Activated CD4-positive, alpha-beta T cell treated with anti-CD3 and anti-CD28 coated beads, Interleukin-2, Interleukin-4, amounts not matched to agents 100 ng/mL and 50 ng/mL, durations not matched to agents 16 hours and 8 hours (primary cell): ENCODE data around the gene TCFL5.
A peak's percentile ranks its signal among the peaks of the same experiment; 100 is the strongest.

ENCODE experiments used
- DNase-seq: peaks from one replicate; pipeline ENCODE4 v3.0.0-alpha.2; 2020; ENCODE audit warnings: low spot score

The TCFL5 gene

DNA sequence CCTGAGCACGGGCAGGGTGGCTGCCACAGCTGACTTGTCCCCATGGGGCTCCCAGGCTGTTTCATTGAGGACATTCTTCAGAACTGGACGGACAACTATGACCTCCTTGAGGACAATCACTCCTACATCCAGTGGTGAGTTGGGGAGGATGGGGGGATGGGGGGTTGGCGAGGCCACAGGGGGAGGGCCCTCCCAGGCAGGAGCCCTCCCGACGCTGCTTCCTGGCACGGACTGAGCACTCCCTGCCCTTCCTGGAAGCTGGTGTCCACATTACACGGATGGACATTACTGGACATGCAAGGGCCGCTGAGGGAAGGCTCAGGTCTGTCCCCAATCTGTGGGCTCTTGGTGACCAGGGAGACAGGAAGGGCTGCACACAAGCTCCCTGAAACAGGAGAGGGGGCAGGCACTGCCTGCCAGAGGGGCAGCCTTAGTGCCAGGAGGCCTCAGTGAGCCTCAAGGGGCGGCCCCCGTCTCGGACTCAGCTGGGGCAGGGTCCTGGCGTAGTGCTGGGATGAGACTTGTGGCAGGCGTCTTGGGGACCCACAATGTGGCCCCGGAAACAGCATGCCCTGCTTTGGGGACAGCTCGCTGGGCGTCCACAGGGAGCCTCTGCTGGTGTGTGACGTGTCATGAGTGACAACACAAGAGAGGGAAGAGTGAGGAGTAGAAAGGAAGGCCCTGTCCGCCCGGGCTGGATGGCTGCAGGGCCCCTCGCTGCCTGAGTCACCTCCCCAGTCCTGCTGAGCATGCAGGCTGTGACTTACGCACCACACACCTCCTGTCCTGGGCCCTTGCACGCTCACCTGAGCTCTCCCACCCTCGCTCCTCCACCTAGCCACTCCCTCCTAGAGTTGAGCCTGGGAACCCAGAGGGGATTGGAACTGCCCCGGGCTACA is 51.8 kb downstream of the TCFL5 start:
- no peak for DNase-seq

GRCh38 chr20:62808211-62808865 is 53.3 kb downstream of the TCFL5 start:
- DNase-seq = peak; percentile 71

- DNase-seq = no peak
These were observed 54.0 kb downstream of the TCFL5 start for GRCh38 chr20:62807444-62808210.

GRCh38 chr20:62806383-62807050 is 55.1 kb downstream of the TCFL5 start:
- DNase-seq = no peak

GRCh38 chr20:62805711-62806382 is 55.8 kb downstream of the TCFL5 start:
- no peak for DNase-seq

DNA sequence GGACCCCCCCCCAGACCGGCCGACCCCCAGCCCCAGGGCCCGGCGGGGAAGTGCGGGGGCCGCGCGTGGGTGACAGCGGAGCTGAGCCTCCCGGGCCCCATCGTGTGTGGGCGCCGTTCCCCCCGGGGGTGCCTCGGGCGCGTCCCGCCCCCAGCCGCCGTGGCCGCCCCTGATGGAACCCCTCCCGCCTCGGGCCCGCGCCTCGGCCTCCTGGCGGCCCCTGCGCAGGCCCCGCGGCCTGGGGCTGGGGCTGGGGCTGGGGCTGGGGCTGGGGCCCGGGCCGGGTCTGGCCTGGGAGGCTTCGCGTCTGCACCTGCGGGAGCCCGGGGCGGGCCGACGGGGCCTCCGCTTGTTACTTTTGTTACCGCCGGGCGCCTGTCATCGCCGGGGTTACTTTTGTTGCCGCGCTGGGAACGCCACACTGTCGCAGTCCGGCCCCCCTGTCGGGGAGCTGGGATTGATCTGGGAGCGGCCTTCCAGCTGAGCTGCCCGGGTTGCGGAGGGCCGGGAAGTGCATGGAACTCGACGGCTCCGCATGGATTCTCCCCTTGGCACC is 56.4 kb downstream of the TCFL5 start:
- no peak for DNase-seq

- peak; percentile 62 for DNase-seq
These were observed 56.9 kb downstream of the TCFL5 start, which contains the start of gene OGFR for GRCh38 chr20:62804627-62805154. Gene OGFR, plus strand, starts transcription at chr20:62804835. Its CDS starts 25 bp downstream, at chr20:62804860.

DNA sequence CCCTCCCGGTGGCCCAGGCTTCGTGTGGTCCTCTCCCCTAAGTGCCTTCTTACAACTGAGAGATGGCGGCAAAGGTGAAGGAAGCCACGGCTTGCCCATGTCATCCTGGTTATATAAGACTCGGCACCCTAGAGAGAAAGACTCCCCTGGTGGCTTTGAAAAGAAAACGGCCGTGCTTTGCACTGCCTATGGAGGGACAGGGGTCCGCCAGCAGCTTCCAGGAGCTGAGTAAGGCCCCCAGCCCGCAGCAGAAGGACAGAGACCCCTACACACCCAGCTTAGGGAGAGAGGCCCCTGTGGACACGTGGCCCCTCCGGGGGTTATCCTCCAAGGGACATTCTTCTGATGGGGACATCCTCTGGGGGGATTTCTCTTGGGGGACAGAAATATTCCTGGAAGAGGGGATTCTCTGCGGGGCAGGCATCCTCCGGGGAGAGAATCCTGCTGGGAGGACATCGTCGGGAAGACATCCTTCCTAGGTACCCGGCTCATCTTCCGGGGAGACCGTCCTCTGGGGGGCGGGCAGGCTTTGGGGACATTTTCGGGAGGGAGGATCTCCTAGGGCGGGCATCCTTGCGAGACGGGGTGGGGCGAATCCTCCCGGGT is 57.5 kb downstream of the TCFL5 start:
- no peak for DNase-seq

GRCh38 chr20:62802026-62802712 is 59.5 kb downstream of the TCFL5 start:
- DNase-seq = no peak

DNA sequence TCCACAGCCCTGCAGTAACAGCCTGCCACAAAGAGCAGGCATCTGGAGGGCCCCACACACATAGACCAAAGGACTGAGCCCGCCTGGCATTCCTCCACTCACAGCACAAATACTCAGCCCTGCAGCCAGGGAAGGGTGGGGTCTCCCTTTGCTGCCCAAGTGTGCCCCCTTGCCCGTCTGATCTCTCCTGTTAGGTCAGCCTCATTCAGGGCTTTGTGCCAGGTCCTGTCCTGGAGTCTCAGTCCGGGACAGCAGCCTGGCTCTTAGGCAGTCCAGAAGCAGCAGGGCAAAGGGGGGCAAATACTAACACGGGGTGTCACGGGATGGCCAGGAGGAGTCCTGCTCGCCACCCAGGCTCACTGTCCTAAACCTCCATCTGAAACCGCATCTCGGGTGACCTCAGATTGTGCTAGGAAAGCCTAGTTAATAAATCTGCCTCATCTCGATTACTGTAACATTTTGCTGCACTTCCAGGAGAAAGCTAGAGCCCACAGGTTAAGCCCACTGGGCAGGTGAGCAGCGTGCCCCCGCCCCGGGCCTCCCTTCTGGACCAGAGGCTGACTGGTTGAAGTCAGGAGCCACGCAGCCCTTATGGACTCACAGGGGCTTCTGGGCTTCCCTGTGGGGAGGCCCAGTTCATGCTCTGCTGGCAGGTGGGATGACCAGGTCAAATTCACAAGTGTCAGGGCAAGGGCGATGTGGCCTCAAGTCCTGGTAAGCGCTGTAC is 60.2 kb downstream of the TCFL5 start:
- no peak for DNase-seq

GRCh38 chr20:62800314-62801259 is 61.0 kb downstream of the TCFL5 start:
- DNase-seq = no peak

- DNase-seq = no peak
These were observed 61.7 kb downstream of the TCFL5 start for GRCh38 chr20:62799873-62800272.

GRCh38 chr20:62799459-62799858 is 62.2 kb downstream of the TCFL5 start:
- no peak for DNase-seq

GRCh38 chr20:62799036-62799435 is 62.6 kb downstream of the TCFL5 start:
- DNase-seq = no peak

GRCh38 chr20:62797671-62798532 is 63.7 kb downstream of the TCFL5 start:
- no peak for DNase-seq

DNA sequence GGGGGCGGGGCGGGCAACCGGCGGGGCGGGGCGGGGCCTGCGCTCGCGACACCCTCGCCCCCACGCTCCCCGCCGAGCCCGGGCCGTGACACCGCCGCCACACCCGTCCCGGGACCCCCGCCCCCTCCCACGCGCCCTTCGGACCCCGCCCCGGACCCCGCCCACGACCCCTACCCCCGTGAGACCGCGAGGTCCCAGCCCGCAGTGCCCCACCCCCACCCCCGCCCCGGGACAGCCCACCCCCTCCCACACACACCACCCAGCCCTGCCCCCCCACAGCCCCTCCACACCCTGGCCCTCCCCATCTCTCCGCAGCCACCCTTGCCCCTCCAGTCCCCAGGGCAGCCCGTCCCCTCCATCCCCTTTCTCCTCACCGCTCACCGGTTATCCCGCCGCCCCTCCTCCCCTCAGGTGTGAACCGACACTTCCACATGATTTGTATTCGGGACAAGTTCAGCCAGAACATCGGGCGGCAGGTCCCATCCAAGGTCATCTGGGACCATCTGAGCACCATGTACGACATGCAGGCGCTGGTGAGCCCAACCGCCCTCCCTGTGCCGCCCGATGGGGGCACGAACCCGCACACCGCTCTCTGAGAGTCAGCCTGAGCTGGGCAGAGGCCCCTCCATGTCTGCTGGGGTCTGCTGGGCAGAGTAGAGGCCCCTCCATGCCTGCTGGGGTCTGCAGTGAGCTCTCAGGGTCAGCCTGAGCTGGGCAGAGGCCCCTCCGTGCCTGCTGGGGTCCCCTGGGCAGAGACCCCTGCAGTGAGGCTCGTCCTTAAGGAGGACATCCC is 64.7 kb downstream of the TCFL5 start:
- DNase-seq = no peak
